HG02610 (cell line): ENCODE data around the gene PLEKHO1.
"Not testable (repeated sequence)": the region's sequence is repeated elsewhere in the genome, so short reads cannot be mapped to it uniquely, and the experiment has no call there.

Experiments used
- ATAC-seq: cut with Tn5 transposase; IDR thresholded peaks from one replicate; pipeline ENCODE4 v1.9.1; 2021; ENCODE audit warnings: mild to moderate bottlenecking, moderate library complexity; ENCODE audit not compliant: unreplicated experiment

PLEKHO1 gene

GRCh38 chr1:150173141-150173585, 23.4 kb downstream of the PLEKHO1 start:
- ATAC-seq = no peak

GRCh38 chr1:150176593-150176992, 26.9 kb downstream of the PLEKHO1 start:
- ATAC-seq = no peak

GRCh38 chr1:150178548-150178947, 28.8 kb downstream of the PLEKHO1 start:
- no peak for ATAC-seq

GRCh38 chr1:150179867-150180266, 30.2 kb downstream of the PLEKHO1 start:
- no peak for ATAC-seq

GRCh38 chr1:150180474-150180873, 30.8 kb downstream of the PLEKHO1 start:
- ATAC-seq = no peak

GRCh38 chr1:150182247-150182646, 32.5 kb downstream of the PLEKHO1 start:
- no peak for ATAC-seq

GRCh38 chr1:150183061-150183460, 33.3 kb downstream of the PLEKHO1 start:
- ATAC-seq = no peak

GRCh38 chr1:150185481-150185880, 35.8 kb downstream of the PLEKHO1 start:
- no peak for ATAC-seq

GRCh38 chr1:150186438-150186788, 36.7 kb downstream of the PLEKHO1 start:
- ATAC-seq = not testable (repeated sequence)

GRCh38 chr1:150186789-150187559, 37.3 kb downstream of the PLEKHO1 start:
- ATAC-seq = no peak

GRCh38 chr1:150187560-150187931, 37.8 kb downstream of the PLEKHO1 start:
- no peak for ATAC-seq

GRCh38 chr1:150192012-150192411, 42.3 kb downstream of the PLEKHO1 start:
- no peak for ATAC-seq

- no peak for ATAC-seq
These were observed 44.8 kb downstream of the PLEKHO1 start for GRCh38 chr1:150194381-150195031.

- no peak for ATAC-seq
These were observed 46.7 kb downstream of the PLEKHO1 start for GRCh38 chr1:150196417-150196816.

GRCh38 chr1:150207281-150207971, 57.7 kb downstream of the PLEKHO1 start:
- no peak for ATAC-seq

- not testable (repeated sequence) for ATAC-seq
These were observed 58.7 kb downstream of the PLEKHO1 start for GRCh38 chr1:150208460-150208859.
